Ovary (tissue), 9 donors: ENCODE measurements around the gene BMP2. TPM values are rescaled to one million over a fixed set of nuclear protein-coding genes. Genes with fewer than 3 reads are reported as not detected.

Source experiments
- DNase-seq, 5 donors: peaks; one replicate each; pipeline ENCODE4 v3.0.0-alpha.2; 2019 to 2020
- H3K27ac ChIP-seq, 2 donors: fragments of 200-600 bp; one replicate each; pipeline versions ENCODE4 v1.5.1 to v1.8.0; 2019 to 2022
- H3K27me3 ChIP-seq: fragments of 200-600 bp; one replicate; pipeline ENCODE4 v1.8.0; 2022
- H3K36me3 ChIP-seq: fragments of 200-600 bp; sonication (generic); one replicate; pipeline ENCODE4 v1.5.1; 2019
- H3K4me1 ChIP-seq: one replicate; pipeline ENCODE4 v1.8.1; 2013; ENCODE audit warnings: mild to moderate bottlenecking, moderate library complexity; ENCODE audit not compliant: insufficient read depth
- H3K4me3 ChIP-seq: fragments of 200-600 bp; sonication (generic); one replicate; pipeline ENCODE4 v1.5.1; 2017
- H3K9me3 ChIP-seq, 2 donors: fragments of 200-600 bp in 1 of 2; sonication (generic) in 1 of 2; one replicate each; pipeline versions ENCODE4 v1.5.1 to v1.8.1; 2013 to 2019; ENCODE audit warnings: mild to moderate bottlenecking in 1 of 2, moderate library complexity in 1 of 2
- CTCF ChIP-seq, 3 donors: fragments of 450-650 bp in 2 of 3; fragments of 200-600 bp in 1 of 3; IDR thresholded peaks; one replicate each; pipeline versions ENCODE4 v1.5.1 to v1.8.0; 2016 to 2022; ENCODE audit warnings: antibody characterized with exemption in 3 of 3, mild to moderate bottlenecking in 1 of 3
- EP300 ChIP-seq: sonication (generic); formaldehyde crosslinking; IDR thresholded peaks from one replicate; pipeline ENCODE4 v1.6.1; 2017; ENCODE audit warnings: antibody characterized with exemption
- POLR2A ChIP-seq: fragments of 450-650 bp; IDR thresholded peaks from one replicate; pipeline ENCODE4 v1.6.1; 2017; ENCODE audit warnings: antibody characterized with exemption, mild to moderate bottlenecking, moderate library complexity
- WGBS, 3 donors: extraction: QIAGEN DNeasy Blood & Tissue Kit in 1 of 3; methylation state at CpG; one replicate each; pipeline versions ENCODE4 v1.1.5 to v1.1.7; 2013 to 2017; 5-methylcytosine and 5-hydroxymethylcytosine counted together
- intact Hi-C, 4 donors: fragments of 100-400 bp; cut with DNase I; formaldehyde crosslinking; loops; one replicate each; pipeline versions ENCODE4 v1.11.0 to v1.15.1; 2022 to 2023
- polyA plus RNA-seq, 2 donors: library from polyadenylated mRNA; stranded (reverse); fragments of 200-250 nt in 1 of 2; fragments of 350-450 nt in 1 of 2; fragmentation: Illumina TruSeq in 1 of 2; extraction: RNeasy Lipid Tissue Mini Kit (QIAGEN cat#74804) in 1 of 2; gene quantifications; one replicate each; pipeline ENCODE4 v1.2.3, GENCODE V29; 2013 to 2014
- total RNA-seq, 7 donors: library from RNA; depleted of rRNA in 2 of 7; stranded (reverse); fragments of >200 nt in 2 of 7; fragmentation: NEBNext Ultra II Directional in 3 of 7; extraction: Animal tissue kit (Norgen Biotek cat#: 25700) in 3 of 7; gene quantifications; one replicate each; pipeline versions ENCODE4 v1.1.0 to v1.2.4, GENCODE V29; 2016 to 2023
- donor health status: DM: no; HTN: no; CAD: no; lungs with moderate emphysema.
- donor health status: DM: no; HTN: no; CAD: no.
- donor health status: Bipolar disorder and iron deficiency.
- donor health status: DM: yes; HTN: yes; CAD: no.
- donor health status: DM: no; HTN: no; CAD: no.
- donor health status: DM: yes; HTN: yes; CAD: no.

BMP2 gene
- total and polyA plus RNA-seq, 9 donors: 0.58 to 9.7 (median 2.4) TPM

GRCh38 chr20:6735942-6736845 is 31.3 kb upstream of the BMP2 start:
- Histone ChIP-seq H3K9me3 (no peaks in the 10 kb centered on the region), H3K27ac (no peak overlapping the region), H3K4me3 (no peak overlapping the region), H3K4me1 (no peaks in the 10 kb centered on the region), H3K27me3 (no peaks in the 10 kb centered on the region), H3K36me3 (no peaks in the 10 kb centered on the region)
- intact Hi-C loops: no loop called here
- no peak for DNase-seq
- 29 to 46% (median 40%) methylated on average over 8 of the region's 8 CpGs for WGBS, 3 donors
- TF ChIP-seq CTCF (IDR thresholded peaks at IDR 0.05) (no peak), POLR2A (no peak), EP300 (no peak)

- H3K4me3 ChIP-seq: no peak overlapping the region
- no peaks in the 10 kb centered on the region for H3K9me3 ChIP-seq
- TF ChIP-seq POLR2A: no peak
- no peak for TF ChIP-seq EP300
- TF ChIP-seq CTCF (IDR thresholded peaks at IDR 0.05): no peak
- intact Hi-C loops: no loop called here
- H3K4me1 ChIP-seq: no peaks in the 10 kb centered on the region
- 8 to 24% (median 13%) methylated on average over 1 of the region's 1 CpG for WGBS, 3 donors
- no peaks in the 10 kb centered on the region for H3K27me3 ChIP-seq
- no peak for DNase-seq
- H3K27ac ChIP-seq: no peak overlapping the region
- H3K36me3 ChIP-seq: no peaks in the 10 kb centered on the region
Observed at GRCh38 chr20:6739406-6739805, 28.1 kb upstream of the BMP2 start.

- no peak for TF ChIP-seq CTCF (IDR thresholded peaks at IDR 0.05)
- TF ChIP-seq POLR2A: no peak
- TF ChIP-seq EP300: no peak
- no peaks in the 10 kb centered on the region for H3K36me3 ChIP-seq
- H3K9me3 ChIP-seq: no peaks in the 10 kb centered on the region
- H3K27me3 ChIP-seq: no peaks in the 10 kb centered on the region
- intact Hi-C loops: no loop called here
- DNase-seq: no peak
- 96 to 98% (median 97%) methylated on average over 3 of the region's 3 CpGs for WGBS, 3 donors
- no peak overlapping the region for H3K4me3 ChIP-seq
- no peaks in the 10 kb centered on the region for H3K4me1 ChIP-seq
- H3K27ac ChIP-seq: no peak overlapping the region
Observed at GRCh38 chr20:6740096-6740495, 27.4 kb upstream of the BMP2 start.

GRCh38 chr20:6744180-6744579 is 23.3 kb upstream of the BMP2 start:
- Histone ChIP-seq H3K4me3 (no peak overlapping the region), H3K27me3 (no peaks in the 10 kb centered on the region), H3K4me1 (no peaks in the 10 kb centered on the region), H3K36me3 (no peaks in the 10 kb centered on the region), H3K27ac (no peak overlapping the region), H3K9me3 (no peaks in the 10 kb centered on the region)
- intact Hi-C loops: no loop called here
- no peak for DNase-seq
- TF ChIP-seq CTCF (IDR thresholded peaks at IDR 0.05) (no peak), EP300 (no peak), POLR2A (no peak)
- 97 to 100% (median 100%) methylated on average over 1 of the region's 1 CpG for WGBS, 3 donors
